ENCODE results near the gene NFIB.

GRCh38 chr9:14278291-14278721 is 35.6 kb downstream of the NFIB start:
- no peak for TF ChIP-seq POLR2A (IDR thresholded peaks at IDR 0.05)
- no peak for TF ChIP-seq CTCF (IDR thresholded peaks at IDR 0.05)
- no peak for TF ChIP-seq EP300 (IDR thresholded peaks at IDR 0.05)

Data from gastroesophageal sphincter (tissue), 3 donors.